Coronary artery (tissue), 2 donors: Measurements from ENCODE around the gene ZNF821.
A peak's percentile ranks its signal among the peaks of the same experiment; 100 is the strongest.
"Not testable (repeated sequence)": the region's sequence is repeated elsewhere in the genome, so short reads cannot be mapped to it uniquely, and the experiment has no call there.

Experiments used
- DNase-seq: peaks from one replicate; pipeline ENCODE4 v3.0.0-alpha.2; 2017; ENCODE audit warnings: low spot score
- H3K27ac ChIP-seq, 2 donors: fragments of 200-600 bp; sonication (generic); one replicate each; pipeline ENCODE4 v1.5.1; 2016 to 2019
- H3K4me3 ChIP-seq: fragments of 200-600 bp; sonication (generic); 2 replicates; pipeline ENCODE4 v1.5.1; 2016; ENCODE audit warnings: mild to moderate bottlenecking, moderate library complexity
- CTCF ChIP-seq: fragments of 200-600 bp; sonication (generic); IDR thresholded peaks from one replicate; pipeline ENCODE4 v1.5.1; 2019; ENCODE audit warnings: antibody characterized with exemption

The ZNF821 gene

GRCh38 chr16:71837150-71837549, 46.8 kb downstream of the ZNF821 start:
- DNase-seq: no peak
- TF ChIP-seq CTCF: no peak
- Histone ChIP-seq H3K27ac (no peak overlapping the region), H3K4me3 (no peak overlapping the region)

GRCh38 chr16:71834291-71834690, 49.7 kb downstream of the ZNF821 start:
- TF ChIP-seq CTCF: no peak
- H3K27ac ChIP-seq: no peak overlapping the region
- H3K4me3 ChIP-seq: no peak overlapping the region
- DNase-seq: no peak

GRCh38 chr16:71832112-71832511, 51.9 kb downstream of the ZNF821 start:
- not testable (repeated sequence) for H3K27ac ChIP-seq, DNase-seq, H3K4me3 ChIP-seq

- DNase-seq, H3K27ac ChIP-seq, H3K4me3 ChIP-seq: not testable (repeated sequence)
Measured at GRCh38 chr16:71831698-71832097, 52.3 kb downstream of the ZNF821 start.

GRCh38 chr16:71830359-71830758, 53.6 kb downstream of the ZNF821 start:
- H3K27ac ChIP-seq: no peak overlapping the region
- no peak overlapping the region for H3K4me3 ChIP-seq
- no peak for TF ChIP-seq CTCF
- no peak for DNase-seq

- no peak for DNase-seq
- no peak for TF ChIP-seq CTCF
- no peak overlapping the region for H3K4me3 ChIP-seq
- no peak overlapping the region for H3K27ac ChIP-seq
Measured at GRCh38 chr16:71826533-71827017, 57.4 kb downstream of the ZNF821 start.

- peak overlapping the region; percentile 44 for H3K4me3 ChIP-seq
- H3K27ac ChIP-seq: peak overlapping the region; percentile 88 to 92
Measured at GRCh38 chr16:71817155-71817500, 66.9 kb downstream of the ZNF821 start.

DNA sequence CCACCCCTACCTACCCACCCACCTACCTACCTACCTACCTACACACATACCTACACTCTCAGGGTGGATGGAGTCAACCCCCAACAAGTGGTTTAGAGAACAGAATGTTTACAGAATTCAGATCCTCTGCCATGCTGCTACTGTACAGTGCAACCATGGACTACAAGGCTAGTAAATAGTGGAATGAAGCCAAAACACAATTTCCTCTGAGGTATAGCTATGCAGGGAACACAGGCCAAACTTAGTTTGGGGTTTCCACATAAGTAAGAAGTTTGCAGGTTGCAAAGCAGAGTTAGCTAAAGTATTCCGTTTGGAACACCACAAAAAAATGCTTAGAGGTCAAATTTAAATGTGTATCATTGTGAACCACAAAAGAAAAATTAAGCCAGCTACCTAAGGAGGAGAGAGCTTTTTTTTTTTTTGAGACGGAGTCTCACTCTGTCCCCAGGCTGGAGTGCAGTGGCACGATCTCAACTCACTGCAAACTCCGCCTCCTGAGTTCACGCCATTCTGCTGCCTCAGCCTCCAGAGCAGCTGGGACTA, 72.7 kb downstream of the ZNF821 start:
- no peak for TF ChIP-seq CTCF
- H3K4me3 ChIP-seq: no peak overlapping the region
- DNase-seq: no peak
- H3K27ac ChIP-seq: no peak overlapping the region

More at GRCh38 chr16:71817155-71817500, 66.9 kb downstream of the ZNF821 start:
- not testable (repeated sequence) for DNase-seq

- not testable (repeated sequence) for H3K4me3 ChIP-seq, DNase-seq, H3K27ac ChIP-seq
Measured at GRCh38 chr16:71810155-71810530, 73.8 kb downstream of the ZNF821 start.
